Left renal cortex interstitium (tissue), 4 donors: ENCODE data around the gene CYTH3. TPM values are rescaled to one million over a fixed set of nuclear protein-coding genes. Genes with fewer than 3 reads are reported as not detected.
"Not testable (repeated sequence)": the region's sequence is repeated elsewhere in the genome, so short reads cannot be mapped to it uniquely, and the experiment has no call there.

Experiments
- DNase-seq, 4 donors: peaks; one replicate each; pipeline ENCODE4 v3.0.0-alpha.2; 2013; ENCODE audit warnings: low read depth in 4 of 4, low spot score in 2 of 4, missing footprints in 1 of 4
- polyA plus RNA-seq, 4 donors: library from polyadenylated mRNA; unstranded; fragments of 120-200 nt; gene quantifications; one replicate each; pipeline ENCODE4 v1.2.1, GENCODE V29; 2013; ENCODE audit not compliant: insufficient read length in 4 of 4

CYTH3 gene
- polyA plus RNA-seq, 4 donors, result 34.3 to 47.1 (median 40.0) TPM

GRCh38 chr7:6156734-6157133, 115.7 kb downstream of the CYTH3 start:
- DNase-seq, result no peak

GRCh38 chr7:6155596-6155995, 116.8 kb downstream of the CYTH3 start:
- DNase-seq, result no peak

- DNase-seq, result no peak
Measured at GRCh38 chr7:6154542-6155404, 117.7 kb downstream of the CYTH3 start.

- no peak for DNase-seq
Measured at GRCh38 chr7:6153646-6154541, 118.5 kb downstream of the CYTH3 start.

GRCh38 chr7:6151994-6152735, 120.3 kb downstream of the CYTH3 start:
- no peak for DNase-seq

GRCh38 chr7:6151527-6151926, 120.9 kb downstream of the CYTH3 start:
- DNase-seq, result not testable (repeated sequence)

GRCh38 chr7:6149996-6150395, 122.4 kb downstream of the CYTH3 start:
- DNase-seq, result no peak

- DNase-seq, result no peak
Measured at GRCh38 chr7:6148724-6149360, 123.6 kb downstream of the CYTH3 start.

GRCh38 chr7:6147627-6148026, 124.8 kb downstream of the CYTH3 start:
- no peak for DNase-seq

- no peak for DNase-seq
Measured at GRCh38 chr7:6146666-6147065, 125.8 kb downstream of the CYTH3 start.

GRCh38 chr7:6143997-6144396, 128.4 kb downstream of the CYTH3 start:
- no peak for DNase-seq

GRCh38 chr7:6142871-6143380, 129.5 kb downstream of the CYTH3 start:
- DNase-seq, result no peak

- DNase-seq, result no peak
Measured at GRCh38 chr7:6139189-6139996, 133.0 kb downstream of the CYTH3 start.

GRCh38 chr7:6136475-6136874, 135.9 kb downstream of the CYTH3 start:
- DNase-seq, result no peak

GRCh38 chr7:6133249-6133648, 139.2 kb downstream of the CYTH3 start:
- DNase-seq, result no peak

- no peak for DNase-seq
Measured at GRCh38 chr7:6130007-6130587, 142.3 kb downstream of the CYTH3 start.

GRCh38 chr7:6128205-6128604, 144.2 kb downstream of the CYTH3 start:
- no peak for DNase-seq

GRCh38 chr7:6127110-6127490, 145.3 kb downstream of the CYTH3 start:
- no peak for DNase-seq

GRCh38 chr7:6123843-6124242, 148.6 kb downstream of the CYTH3 start:
- no peak for DNase-seq
